ENCODE data around the gene TGM1. TPM values are rescaled to one million over a fixed set of nuclear protein-coding genes. Genes with fewer than 3 reads are reported as not detected.

TGM1 gene
- total and polyA plus RNA-seq, 7 experiments from 2014 or later: 4.8 to 12.9 (median 7.1) TPM; not detected in 2

DNA sequence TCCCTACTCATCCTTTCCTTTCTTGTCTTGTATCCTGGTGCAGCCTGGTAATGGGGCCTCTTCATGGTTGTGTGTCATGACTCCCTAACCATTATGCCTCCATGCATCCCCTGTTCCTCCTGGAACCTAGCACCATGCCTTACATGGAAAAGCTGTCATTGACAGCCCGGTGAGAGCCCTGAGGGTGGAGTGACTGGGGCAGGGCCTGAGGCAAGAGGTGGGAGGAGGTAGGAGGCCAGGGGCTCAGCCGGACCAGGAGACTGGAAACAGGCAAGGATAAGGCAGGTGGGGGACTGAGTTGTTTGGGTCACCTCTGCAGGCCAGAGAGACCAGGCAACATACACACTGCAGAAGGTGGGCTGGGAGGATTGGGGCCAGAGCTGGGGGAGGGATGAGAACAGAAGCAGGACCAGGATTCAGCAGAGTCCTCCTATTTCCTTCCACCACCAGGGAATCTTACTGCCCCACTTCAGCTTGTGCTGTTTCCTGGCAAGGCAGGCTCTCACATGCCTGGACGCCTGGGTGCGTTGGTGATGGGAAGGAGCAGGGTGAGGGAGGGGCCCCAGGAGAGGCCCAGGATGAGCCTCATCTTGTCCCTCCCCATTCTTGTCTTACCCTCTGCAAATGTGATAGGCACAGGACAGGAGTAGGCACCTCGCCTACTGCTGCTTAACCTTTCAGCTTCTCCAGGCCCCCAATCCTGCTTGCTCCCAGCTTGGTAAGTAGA, 46.7 kb upstream of the TGM1 start, which contains the start of gene LTB4R2:
Gene LTB4R2 (plus strand): TSS at position 603 of the 727 bp plus-strand sequence. CDS start 525 bp downstream, outside the sequence.
- intact Hi-C loops (cut with micrococcal nuclease): loop anchor here (1.0 to 5.0 kb wide), 3 partner anchors 37 to 93 kb away; partner anchors contain the start of genes RABGGTA (in 2 of the 2) and MDP1 (in 1 of the 2)
- no peaks in the 10 kb centered on the region for H3K27me3 ChIP-seq (ENCODE audit: control insufficient read depth in 2 of 2, insufficient read depth in 2 of 2, low read length in 2 of 2)
- ChIA-PET POLR2A (interaction anchor here (0.7 to 8.8 kb wide), 17 partner anchors 10 to 1711 kb away, joined by 3 to 79 read pairs (median 7); partner anchors contain the start of genes ADCY4, CBLN3, CHMP4A and DHRS1), CTCF (interaction anchor here (1.0 to 5.8 kb wide), 8 partner anchors 11 to 121 kb away, joined by 3 to 47 read pairs (median 6); partner anchors contain the start of genes DHRS1, KHNYN, NOP9 and TINF2)
- H3K36me3 ChIP-seq (ENCODE audit: control insufficient read depth in 2 of 3, insufficient read depth in 3 of 3, low read length in 3 of 3): peaks cover 14 to 32% (median 16%) of the 10 kb centered on the region in 3 experiments
- peaks cover 49 to 68% (median 63%) of the 10 kb centered on the region in 7 donors for H3K4me1 Mint-ChIP-seq
- peak within 1 kb of the TSS; percentile 86 to 95 (median 89) for H3K27ac Mint-ChIP-seq
- H3K4me1 ChIP-seq (ENCODE audit: control insufficient read depth in 2 of 2, insufficient read depth in 2 of 2, low read length in 2 of 2): peaks cover 53 to 58% of the 10 kb centered on the region in 2 donors
- no peaks in the 10 kb centered on the region for H3K27me3 Mint-ChIP-seq
- peak within 1 kb of the TSS; percentile 77 to 91 (median 84) for H3K4me3 Mint-ChIP-seq
- ATAC-seq (no peak), DNase-seq (no peak)
- peaks cover 6 to 40% (median 18%) of the 10 kb centered on the region in 5 donors for H3K36me3 Mint-ChIP-seq
- peaks cover 0 to 2% (median 0%) of the 10 kb centered on the region in 11 donors for H3K9me3 Mint-ChIP-seq
- H3K9me3 ChIP-seq (ENCODE audit: control insufficient read depth in 2 of 3, low read length in 3 of 3): no peaks in the 10 kb centered on the region
- peak within 1 kb of the TSS; percentile 50 for H3K4me3 ChIP-seq (ENCODE audit: low read length)
- peak within 1 kb of the TSS; percentile 76 for H3K27ac ChIP-seq (ENCODE audit: low read depth, low read length)

DNA sequence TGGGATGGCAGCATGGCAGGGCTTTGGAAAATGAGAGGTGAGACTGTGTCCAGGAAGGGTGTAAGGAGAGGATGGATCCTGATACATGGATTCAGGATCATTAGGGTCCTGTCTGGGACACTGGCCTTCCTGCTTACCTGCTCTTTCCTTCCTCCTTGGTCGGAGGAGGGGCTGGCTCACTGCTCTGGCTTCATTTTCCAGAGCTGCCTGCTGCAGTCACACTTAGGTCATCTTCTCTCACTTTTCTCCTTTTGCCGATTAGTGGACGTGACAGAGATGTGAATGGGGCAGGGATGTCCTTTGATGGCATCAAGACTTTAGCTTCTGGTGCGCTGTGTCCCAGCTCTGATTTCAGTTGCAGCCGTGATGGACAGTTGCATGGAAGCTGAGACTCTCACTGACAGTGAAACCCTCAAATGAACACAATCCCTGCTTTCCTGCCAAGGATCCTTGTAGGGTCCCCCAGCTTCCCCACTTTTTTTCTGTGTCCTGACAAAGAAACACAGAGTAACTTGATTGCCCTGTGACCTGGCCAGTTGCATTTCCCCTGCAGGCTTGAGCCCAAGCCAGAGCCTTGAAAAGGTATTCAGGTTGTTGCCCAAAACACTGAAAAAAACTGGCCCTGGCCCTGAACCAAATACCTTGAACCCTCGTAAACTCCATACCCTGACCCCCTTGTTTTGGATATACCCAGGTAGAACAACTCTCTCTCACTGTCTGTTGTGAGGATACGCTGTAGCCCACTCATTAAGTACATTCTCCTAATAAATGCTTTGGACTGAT, 45.6 kb upstream of the TGM1 start:
- Histone ChIP-seq H3K4me3 (ENCODE audit: low read length) (no peak overlapping the region), H3K36me3 (ENCODE audit: control insufficient read depth in 2 of 3, insufficient read depth in 3 of 3, low read length in 3 of 3) (peaks cover 15 to 43% (median 26%) of the 10 kb centered on the region in 3 experiments), H3K9me3 (ENCODE audit: control insufficient read depth in 2 of 3, low read length in 3 of 3) (no peaks in the 10 kb centered on the region), H3K4me1 (ENCODE audit: control insufficient read depth in 2 of 2, insufficient read depth in 2 of 2, low read length in 2 of 2) (peaks cover 41 to 46% of the 10 kb centered on the region in 2 donors), H3K27me3 (ENCODE audit: control insufficient read depth in 2 of 2, insufficient read depth in 2 of 2, low read length in 2 of 2) (no peaks in the 10 kb centered on the region), H3K27ac (ENCODE audit: low read depth, low read length) (no peak overlapping the region)
- Mint-ChIP-seq H3K36me3 (peaks cover 6 to 35% (median 19%) of the 10 kb centered on the region in 5 donors), H3K4me1 (peaks cover 37 to 56% (median 51%) of the 10 kb centered on the region in 7 donors), H3K27ac (peak overlapping the region; percentile 15 to 90 (median 79)), H3K9me3 (peaks cover 0 to 2% (median 0%) of the 10 kb centered on the region in 11 donors), H3K27me3 (no peaks in the 10 kb centered on the region), H3K4me3 (peak overlapping the region in 7 of 10 donors; percentile 3 to 73 (median 49))
- intact Hi-C loops (cut with micrococcal nuclease): loop anchor here (1.0 kb wide), 6 partner anchors 9 to 147 kb away; partner anchors contain the start of genes CHMP4A (in 1 of the 2), DHRS1 (in 1 of the 2), IRF9 (in 1 of the 2) and NOP9 (in 1 of the 2)
- DNase-seq (no peak), ATAC-seq (no peak)
- ChIA-PET CTCF (interaction anchor here (0.7 to 5.8 kb wide), 21 partner anchors 10 to 229 kb away, joined by 3 to 47 read pairs (median 5); partner anchors contain the start of genes CHMP4A, DHRS1, NOP9 and SDR39U1), POLR2A (interaction anchor here (0.5 to 8.8 kb wide), 11 partner anchors 8 to 301 kb away, joined by 3 to 79 read pairs (median 5); partner anchors contain the start of genes CBLN3, DHRS1, KHNYN and MDP1)

DNA sequence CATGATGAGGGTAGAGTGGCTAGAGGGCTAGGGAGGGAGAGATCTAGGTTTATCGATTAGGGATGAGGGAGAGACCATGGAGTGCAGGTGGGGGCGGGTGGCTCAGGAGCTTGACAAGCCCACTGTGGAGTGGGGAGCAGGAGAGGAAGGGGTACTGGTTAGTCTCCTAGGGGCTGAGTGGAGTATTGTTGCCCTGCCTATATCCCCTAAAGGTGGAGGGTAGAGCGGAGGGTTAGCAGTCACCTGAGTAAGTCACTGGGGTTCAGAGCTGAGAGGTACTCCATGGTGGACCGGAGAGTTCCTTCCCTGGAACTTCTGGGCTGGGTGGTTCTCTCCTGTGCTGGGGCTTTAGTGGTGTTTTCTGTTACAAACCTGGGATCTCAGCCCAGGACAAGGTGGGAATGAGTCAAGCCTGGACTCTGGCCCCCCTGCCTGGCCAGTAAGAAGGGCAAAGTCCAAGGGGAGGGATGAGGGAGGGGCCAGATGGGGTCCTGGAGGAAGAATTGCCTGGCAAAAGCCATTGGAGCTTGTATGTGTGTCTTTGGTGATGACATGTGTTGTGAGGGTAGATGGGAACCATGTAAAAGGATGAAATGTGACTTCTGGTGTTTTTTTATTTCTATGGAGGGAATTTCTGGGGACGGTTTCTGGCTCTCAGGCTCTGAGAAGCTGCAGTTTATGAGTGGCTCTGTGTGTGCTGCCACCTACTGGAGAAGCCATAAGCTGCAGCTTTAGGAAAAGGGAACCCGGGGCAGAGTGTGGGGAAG, 44.8 kb upstream of the TGM1 start, which contains the start of gene CIDEB:
Gene CIDEB (minus strand): TSS at position 403 of the 767 bp plus-strand sequence. CDS start 119 bp downstream, at position 284.
- H3K4me3 Mint-ChIP-seq: peak within 1 kb of the TSS in 8 of 10 donors; percentile 3 to 73 (median 44)
- Histone ChIP-seq H3K9me3 (ENCODE audit: control insufficient read depth in 2 of 3, low read length in 3 of 3) (no peaks in the 10 kb centered on the region), H3K36me3 (ENCODE audit: control insufficient read depth in 2 of 3, insufficient read depth in 3 of 3, low read length in 3 of 3) (peaks cover 17 to 51% (median 30%) of the 10 kb centered on the region in 3 experiments), H3K27ac (ENCODE audit: low read depth, low read length) (no peak within 1 kb of the TSS), H3K4me3 (ENCODE audit: low read length) (no peak within 1 kb of the TSS), H3K4me1 (ENCODE audit: control insufficient read depth in 2 of 2, insufficient read depth in 2 of 2, low read length in 2 of 2) (peaks cover 34 to 39% of the 10 kb centered on the region in 2 donors), H3K27me3 (ENCODE audit: control insufficient read depth in 2 of 2, insufficient read depth in 2 of 2, low read length in 2 of 2) (no peaks in the 10 kb centered on the region)
- H3K27me3 Mint-ChIP-seq: no peaks in the 10 kb centered on the region
- peaks cover 0 to 2% (median 0%) of the 10 kb centered on the region in 11 donors for H3K9me3 Mint-ChIP-seq
- DNase-seq: peak in 8 of 9 donors; percentile 25 to 61 (median 54)
- H3K27ac Mint-ChIP-seq: peak within 1 kb of the TSS; percentile 15 to 90 (median 79)
- CTCF ChIA-PET: interaction anchor here (0.6 to 5.8 kb wide), 28 partner anchors 9 to 1710 kb away, joined by 3 to 47 read pairs (median 5); partner anchors contain the start of genes ABHD4, CHMP4A, DHRS1 and NOP9
- peak; percentile 53 for ATAC-seq
- H3K4me1 Mint-ChIP-seq: peaks cover 29 to 48% (median 43%) of the 10 kb centered on the region in 7 donors
- intact Hi-C loops (cut with micrococcal nuclease): loop anchor here (1.0 kb wide), 6 partner anchors 8 to 146 kb away; partner anchors contain the start of genes CHMP4A (in 1 of the 2), DHRS1 (in 1 of the 2), IRF9 (in 1 of the 2) and NOP9 (in 1 of the 2)
- POLR2A ChIA-PET: interaction anchor here (0.5 to 8.8 kb wide), 13 partner anchors 8 to 300 kb away, joined by 3 to 79 read pairs (median 4); partner anchors contain the start of genes CBLN3, DHRS1, KHNYN and MDP1
- H3K36me3 Mint-ChIP-seq: peaks cover 6 to 39% (median 19%) of the 10 kb centered on the region in 5 donors

DNA sequence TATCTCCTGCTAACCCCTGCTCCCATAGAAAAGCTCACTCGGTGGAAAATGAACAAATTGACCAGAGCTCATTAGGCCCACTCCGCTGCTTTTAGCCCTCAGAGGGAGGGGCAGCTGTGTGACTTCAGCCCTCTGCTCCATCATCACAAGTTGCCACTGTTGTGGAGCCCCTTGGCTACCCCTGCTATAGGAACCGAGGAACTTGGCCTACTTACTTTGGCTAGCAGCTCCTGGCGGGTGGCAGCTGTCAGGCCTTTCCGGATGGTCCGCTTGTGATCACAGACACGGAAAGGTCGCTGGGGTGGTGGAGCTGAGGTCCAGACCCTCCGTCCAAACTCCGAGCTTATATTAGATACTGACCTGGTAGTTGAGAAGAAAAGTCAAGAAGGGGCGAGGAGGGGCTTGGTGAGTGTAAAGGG, 44.2 kb upstream of the TGM1 start:
- no peaks in the 10 kb centered on the region for H3K9me3 ChIP-seq (ENCODE audit: control insufficient read depth in 2 of 3, low read length in 3 of 3)
- Mint-ChIP-seq H3K27ac (peak overlapping the region in 4 of 9 donors; percentile 2 to 56 (median 46)), H3K4me3 (peak overlapping the region in 1 of 10 donors; percentile 25), H3K9me3 (peaks cover 0 to 2% (median 0%) of the 10 kb centered on the region in 11 donors), H3K4me1 (peaks cover 23 to 44% (median 40%) of the 10 kb centered on the region in 7 donors), H3K36me3 (peaks cover 6 to 45% (median 19%) of the 10 kb centered on the region in 5 donors), H3K27me3 (no peaks in the 10 kb centered on the region)
- H3K27ac ChIP-seq (ENCODE audit: low read depth, low read length): no peak overlapping the region
- no peaks in the 10 kb centered on the region for H3K27me3 ChIP-seq (ENCODE audit: control insufficient read depth in 2 of 2, insufficient read depth in 2 of 2, low read length in 2 of 2)
- ChIA-PET CTCF (interaction anchor here (0.6 to 5.8 kb wide), 19 partner anchors 9 to 1709 kb away, joined by 3 to 47 read pairs (median 5); partner anchors contain the start of genes ABHD4, DHRS1, NOP9 and SDR39U1), POLR2A (interaction anchor here (0.9 to 8.8 kb wide), 5 partner anchors 36 to 193 kb away, joined by 3 to 54 read pairs (median 3); partner anchors contain the start of genes CBLN3, DCAF11, KHNYN and NRL)
- H3K4me3 ChIP-seq (ENCODE audit: low read length): no peak overlapping the region
- intact Hi-C loops (cut with micrococcal nuclease): no loop called here
- ATAC-seq: no peak
- peaks cover 28 to 33% of the 10 kb centered on the region in 2 donors for H3K4me1 ChIP-seq (ENCODE audit: control insufficient read depth in 2 of 2, insufficient read depth in 2 of 2, low read length in 2 of 2)
- peaks cover 21 to 57% (median 36%) of the 10 kb centered on the region in 3 experiments for H3K36me3 ChIP-seq (ENCODE audit: control insufficient read depth in 2 of 3, insufficient read depth in 3 of 3, low read length in 3 of 3)
- no peak for DNase-seq

DNA sequence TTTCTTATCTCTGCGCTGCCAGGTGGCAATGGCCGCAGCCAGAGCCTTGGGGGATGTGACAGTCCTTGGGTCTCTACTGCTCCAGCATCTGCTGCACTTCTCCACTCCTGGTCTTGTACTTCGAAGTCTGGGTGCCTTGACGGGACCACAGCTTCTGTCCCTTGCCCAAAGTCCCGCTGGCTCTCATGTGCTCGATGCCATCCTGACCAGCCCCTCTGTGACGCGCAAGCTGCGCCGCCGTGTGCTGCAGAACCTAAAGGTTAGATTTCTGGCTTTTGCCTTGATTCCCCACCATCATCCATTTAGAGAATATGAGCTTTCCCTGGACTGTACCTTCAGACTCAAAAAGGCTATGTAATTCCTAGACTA, 41.0 kb upstream of the TGM1 start:
- H3K4me1 Mint-ChIP-seq: peaks cover 18 to 49% (median 44%) of the 10 kb centered on the region in 7 donors
- peaks cover 6 to 53% (median 19%) of the 10 kb centered on the region in 5 donors for H3K36me3 Mint-ChIP-seq

More for the DNA sequence above, 41.0 kb upstream of the TGM1 start:
- Mint-ChIP-seq H3K27ac (peak overlapping the region in 1 of 9 donors; percentile 8), H3K9me3 (peaks cover 0 to 5% (median 0%) of the 10 kb centered on the region in 11 donors), H3K4me3 (no peak overlapping the region), H3K27me3 (no peaks in the 10 kb centered on the region)
- H3K4me3 ChIP-seq (ENCODE audit: low read length): no peak overlapping the region
- no peaks in the 10 kb centered on the region for H3K9me3 ChIP-seq (ENCODE audit: control insufficient read depth in 2 of 3, low read length in 3 of 3)
- ChIA-PET POLR2A (interaction anchor here (0.6 to 8.7 kb wide), 2 partner anchors 62 to 93 kb away, joined by 3 to 125 read pairs; partner anchors contain the start of gene TINF2), CTCF (interaction anchor here (1.0 to 1.1 kb wide), 2 partner anchors 10 to 351 kb away, joined by 3 to 5 read pairs; partner anchors contain the start of gene DHRS4)
- DNase-seq (no peak), ATAC-seq (no peak)
- intact Hi-C loops (cut with micrococcal nuclease): no loop called here
- no peaks in the 10 kb centered on the region for H3K27me3 ChIP-seq (ENCODE audit: control insufficient read depth in 2 of 2, insufficient read depth in 2 of 2, low read length in 2 of 2)
- peaks cover 26% of the 10 kb centered on the region in 2 donors for H3K4me1 ChIP-seq (ENCODE audit: control insufficient read depth in 2 of 2, insufficient read depth in 2 of 2, low read length in 2 of 2)
- no peak overlapping the region for H3K27ac ChIP-seq (ENCODE audit: low read depth, low read length)
- H3K36me3 ChIP-seq (ENCODE audit: control insufficient read depth in 2 of 3, insufficient read depth in 3 of 3, low read length in 3 of 3): peaks cover 30 to 72% (median 41%) of the 10 kb centered on the region in 3 experiments
